NOMO-1 treated with dmso at 0.1 percent for 144 hours (cell line): Measurements from ENCODE around the gene UTP15.

Experiments used
- DNase-seq: peaks from one replicate; lab custom pipeline; 2025; ENCODE audit not compliant: unreplicated experiment; lab: John Stamatoyannopoulos, UW

UTP15 gene

GRCh38 chr5:73623060-73623459, 57.5 kb downstream of the UTP15 start:
- no peak for DNase-seq

- DNase-seq = no peak
These were observed 58.4 kb downstream of the UTP15 start for GRCh38 chr5:73623901-73624404.

DNA sequence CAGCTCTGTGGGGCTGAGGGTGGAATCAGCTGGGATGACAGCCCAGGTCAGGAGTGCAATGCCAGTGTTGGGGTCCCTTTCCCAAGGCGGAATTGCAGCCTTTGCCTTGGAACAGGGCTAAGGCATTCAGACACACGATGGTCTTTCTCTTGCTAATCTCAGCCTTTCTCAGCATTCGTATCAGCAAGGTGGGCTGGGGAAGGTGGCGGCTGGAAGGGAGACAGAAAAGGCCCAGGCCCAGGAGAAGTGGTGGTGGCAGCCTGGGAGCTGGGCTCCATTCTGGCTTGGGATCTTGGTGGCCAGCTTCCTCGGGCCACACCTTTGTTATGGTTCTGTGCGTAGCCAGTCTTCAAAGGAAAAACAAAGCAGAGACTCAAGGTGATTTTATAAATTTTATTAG, 59.3 kb downstream of the UTP15 start:
- no peak for DNase-seq

- peak; percentile 11 for DNase-seq
These were observed 59.9 kb downstream of the UTP15 start for GRCh38 chr5:73625372-73625943.

DNA sequence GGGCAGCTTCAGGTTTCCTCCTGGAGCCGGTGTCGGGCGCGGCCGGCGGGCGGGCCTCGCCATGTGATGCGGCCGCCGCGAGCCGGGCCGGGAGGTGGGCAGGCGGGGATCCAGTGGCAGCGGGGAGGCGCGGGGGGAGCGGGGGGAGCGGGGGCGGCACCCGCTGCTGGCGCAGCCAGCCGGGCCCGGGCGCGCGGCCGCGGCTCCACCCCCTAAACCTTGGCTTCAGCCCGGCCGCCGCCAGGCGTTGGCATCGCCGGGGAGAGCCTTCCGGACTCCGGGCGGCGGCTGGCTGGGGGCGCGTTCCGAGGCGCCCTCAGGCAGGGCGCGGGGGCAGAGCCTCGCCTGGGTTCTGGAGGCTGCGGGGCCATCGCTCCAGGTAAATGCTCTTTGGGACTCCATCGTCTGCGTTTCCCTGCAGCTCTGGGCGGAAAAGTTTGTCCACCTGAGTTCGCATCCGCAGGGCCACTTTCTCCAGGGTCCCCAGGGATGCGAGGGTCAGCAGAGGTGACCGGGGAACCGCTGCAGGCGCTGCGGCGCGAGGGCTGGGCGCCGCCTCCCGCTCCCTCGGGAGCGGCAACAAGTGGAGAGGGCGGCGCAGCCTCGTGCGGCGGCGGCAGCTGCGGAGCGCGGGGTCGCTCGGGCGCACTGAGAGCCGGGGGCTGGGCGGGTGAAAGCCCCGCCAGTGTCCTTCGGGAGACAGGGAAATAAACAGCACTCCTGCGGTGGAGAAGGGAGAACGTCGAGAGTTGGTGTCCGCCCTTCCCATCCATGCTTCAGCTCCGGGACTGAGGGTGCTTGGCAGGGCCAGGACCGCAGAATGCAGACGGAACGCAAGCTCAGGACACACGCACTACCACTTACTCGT, 60.6 kb downstream of the UTP15 start, which contains the start of gene ARHGEF28:
Gene ARHGEF28 (plus strand): TSS at position 253 of the 868 bp plus-strand sequence. CDS start 58,656 bp downstream, outside the sequence.
- DNase-seq = peak; percentile 19

- DNase-seq = no peak
These were observed 61.3 kb downstream of the UTP15 start for GRCh38 chr5:73626814-73627313.

- no peak for DNase-seq
These were observed 63.9 kb downstream of the UTP15 start for GRCh38 chr5:73629456-73629855.

- DNase-seq = no peak
These were observed 65.2 kb downstream of the UTP15 start for GRCh38 chr5:73630765-73631164.

GRCh38 chr5:73631500-73631899, 66.0 kb downstream of the UTP15 start:
- no peak for DNase-seq
